ENCODE results near the gene SKAP2. TPM values are rescaled to one million over a fixed set of nuclear protein-coding genes. Genes with fewer than 3 reads are reported as not detected.

The SKAP2 gene
- total RNA-seq, 1 experiment from 2014 or later = 3.2 TPM

DNA sequence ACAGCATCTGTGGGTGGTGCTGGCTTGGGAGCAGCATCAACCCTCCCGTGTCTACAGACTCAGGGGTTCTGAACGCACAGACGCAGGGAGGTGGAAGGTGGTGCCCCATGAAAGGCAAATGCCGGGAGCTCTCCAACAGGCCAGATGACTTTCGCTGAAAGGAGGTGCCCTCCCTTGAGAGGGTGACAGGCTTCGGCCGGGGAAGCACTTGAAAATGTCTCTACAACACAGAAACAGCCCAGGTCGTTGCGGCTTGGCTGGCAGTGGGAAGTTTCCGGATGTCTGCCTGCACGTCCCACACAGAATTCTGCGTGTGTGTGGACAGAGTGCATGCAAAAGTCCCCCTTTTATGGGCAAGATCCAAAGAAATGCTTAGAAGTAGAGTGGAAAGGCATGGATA, 239.6 kb downstream of the SKAP2 start:
- H4K8ac ChIP-seq (replicated peaks; ENCODE audit: insufficient read length, low read depth, low read length) = no peak overlapping the region
- H3K9ac ChIP-seq (ENCODE audit: extremely low read depth, insufficient read length, low read length) = no peak overlapping the region
- no peak overlapping the region for H2BK15ac ChIP-seq (ENCODE audit: low read depth, low read length)
- H3T11ph ChIP-seq (ENCODE audit: low read length) = no peak overlapping the region
- H3K4me2 ChIP-seq (ENCODE audit: insufficient read depth, insufficient read length, low read length) = no peak overlapping the region
- H2BK120ac ChIP-seq (ENCODE audit: low read depth, low read length, poor library complexity, severe bottlenecking) = no peak overlapping the region
- H2AK5ac ChIP-seq (ENCODE audit: insufficient read length, low read length) = no peak overlapping the region
- no peaks in the 10 kb centered on the region for H3K23me2 ChIP-seq (ENCODE audit: insufficient read length, low read depth, low read length, poor library complexity, severe bottlenecking)
- H3K4me3 Mint-ChIP-seq = no peak overlapping the region
- no peak overlapping the region for H2AFZ ChIP-seq (ENCODE audit: low read length)
- no peak overlapping the region for H3K4ac ChIP-seq (ENCODE audit: low read depth, low read length)
- peak overlapping the region in 2 of 3 experiments; percentile 44 to 56; a peak in 1 of 7 replicates for H3K27ac Mint-ChIP-seq
- no peak overlapping the region for H3K56ac ChIP-seq (ENCODE audit: insufficient read length, low read depth, low read length)
- no peak overlapping the region for H4K91ac ChIP-seq (ENCODE audit: insufficient read length, low read depth, low read length)
- H2BK20ac ChIP-seq (ENCODE audit: low read depth, low read length, poor library complexity, severe bottlenecking) = no peak overlapping the region
- H3K9me3 Mint-ChIP-seq = no peaks in the 10 kb centered on the region
- H3K27ac ChIP-seq (ENCODE audit: insufficient read length, low read depth, low read length) = no peak overlapping the region
- H3K79me1 ChIP-seq (ENCODE audit: insufficient read depth, low read depth, low read length, poor library complexity, severe bottlenecking) = no peaks in the 10 kb centered on the region
- H3K4me1 ChIP-seq (ENCODE audit: insufficient read depth, low read length) = peaks cover 3% of the 10 kb centered on the region; the same call in 1 of the 2 replicates
- no peaks in the 10 kb centered on the region for H3K9me3 ChIP-seq (ENCODE audit: control insufficient read depth, low read depth, low read length)
- H3K14ac ChIP-seq (ENCODE audit: insufficient read depth, low read length) = no peak overlapping the region
- peaks cover 0 to 9% of the 10 kb centered on the region in 2 experiments; a peak in 2 of 4 replicates for H3K4me1 Mint-ChIP-seq
- H3K18ac ChIP-seq (ENCODE audit: insufficient read length, low read depth, low read length) = no peak overlapping the region
- no peak overlapping the region for H2BK5ac ChIP-seq (ENCODE audit: insufficient read length, low read length)
- no peaks in the 10 kb centered on the region for H3K79me2 ChIP-seq (ENCODE audit: insufficient read depth, low read length)
- H4K20me1 ChIP-seq (ENCODE audit: control insufficient read depth, insufficient read depth, insufficient read length) = no peaks in the 10 kb centered on the region
- no peak overlapping the region for H2BK12ac ChIP-seq (ENCODE audit: insufficient read length, low read depth, low read length)
- no peaks in the 10 kb centered on the region for H3K27me3 ChIP-seq (ENCODE audit: insufficient read depth, low read length)
- no peak for DNase-seq
- WGBS (ENCODE audit: extremely low coverage, insufficient read length, low lambda C conversion rate) = no CpG with 5 or more reads among the region's 12 CpGs
- H3K23ac ChIP-seq (ENCODE audit: insufficient read length, low read depth, low read length) = no peak overlapping the region
- no peaks in the 10 kb centered on the region for H3K36me3 Mint-ChIP-seq (ENCODE audit: insufficient read depth in 1 of 3, low read depth in 3 of 3)
- TF ChIP-seq, protein P1, sequence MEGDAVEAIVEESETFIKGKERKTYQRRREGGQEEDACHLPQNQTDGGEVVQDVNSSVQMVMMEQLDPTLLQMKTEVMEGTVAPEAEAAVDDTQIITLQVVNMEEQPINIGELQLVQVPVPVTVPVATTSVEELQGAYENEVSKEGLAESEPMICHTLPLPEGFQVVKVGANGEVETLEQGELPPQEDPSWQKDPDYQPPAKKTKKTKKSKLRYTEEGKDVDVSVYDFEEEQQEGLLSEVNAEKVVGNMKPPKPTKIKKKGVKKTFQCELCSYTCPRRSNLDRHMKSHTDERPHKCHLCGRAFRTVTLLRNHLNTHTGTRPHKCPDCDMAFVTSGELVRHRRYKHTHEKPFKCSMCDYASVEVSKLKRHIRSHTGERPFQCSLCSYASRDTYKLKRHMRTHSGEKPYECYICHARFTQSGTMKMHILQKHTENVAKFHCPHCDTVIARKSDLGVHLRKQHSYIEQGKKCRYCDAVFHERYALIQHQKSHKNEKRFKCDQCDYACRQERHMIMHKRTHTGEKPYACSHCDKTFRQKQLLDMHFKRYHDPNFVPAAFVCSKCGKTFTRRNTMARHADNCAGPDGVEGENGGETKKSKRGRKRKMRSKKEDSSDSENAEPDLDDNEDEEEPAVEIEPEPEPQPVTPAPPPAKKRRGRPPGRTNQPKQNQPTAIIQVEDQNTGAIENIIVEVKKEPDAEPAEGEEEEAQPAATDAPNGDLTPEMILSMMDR (conservative IDR thresholded peaks at IDR 0.05) = no peak
- no peak overlapping the region for H4K5ac ChIP-seq (ENCODE audit: insufficient read length, low read depth, low read length)
- H3K27me3 Mint-ChIP-seq (ENCODE audit: low read depth) = peaks cover 2% of the 10 kb centered on the region; the same call in 1 of the 2 replicates

All from H9 (cell line).